ENCODE measurements around the gene CTDSP1.

Gene CTDSP1

GRCh38 chr2:218383892-218384519, 15.7 kb upstream of the CTDSP1 start:
- no peak for DNase-seq (ENCODE audit: low spot score)

GRCh38 chr2:218384975-218385374, 14.7 kb upstream of the CTDSP1 start:
- no peak for DNase-seq (ENCODE audit: low spot score)
- no peak for TF ChIP-seq CTCF (IDR thresholded peaks at IDR 0.05; ENCODE audit: extremely low read depth, missing control alignments)

More at GRCh38 chr2:218383892-218384519, 15.7 kb upstream of the CTDSP1 start:
- TF ChIP-seq CTCF (IDR thresholded peaks at IDR 0.05; ENCODE audit: extremely low read depth, missing control alignments): no peak

- TF ChIP-seq CTCF (IDR thresholded peaks at IDR 0.05; ENCODE audit: extremely low read depth, missing control alignments): no peak
- no peak for DNase-seq (ENCODE audit: low spot score)
These were observed 12.9 kb upstream of the CTDSP1 start for GRCh38 chr2:218386505-218387368.

- TF ChIP-seq CTCF (IDR thresholded peaks at IDR 0.05; ENCODE audit: extremely low read depth, missing control alignments): no peak
- DNase-seq (ENCODE audit: low spot score): no peak
These were observed 12.1 kb upstream of the CTDSP1 start for GRCh38 chr2:218387369-218388194.

GRCh38 chr2:218389333-218390150, 10.1 kb upstream of the CTDSP1 start:
- no peak for DNase-seq (ENCODE audit: low spot score)
- TF ChIP-seq CTCF (IDR thresholded peaks at IDR 0.05; ENCODE audit: extremely low read depth, missing control alignments): no peak

- DNase-seq (ENCODE audit: low spot score): no peak
- TF ChIP-seq CTCF (IDR thresholded peaks at IDR 0.05; ENCODE audit: extremely low read depth, missing control alignments): no peak
These were observed 8.5 kb upstream of the CTDSP1 start for GRCh38 chr2:218391202-218391601.
